Fibroblast of lung (primary cell): ENCODE measurements around the gene PHRF1. TPM values are rescaled to one million over a fixed set of nuclear protein-coding genes. Genes with fewer than 3 reads are reported as not detected.

Source experiments
- DNase-seq, 2 donors: peaks; one replicate each; pipeline versions ENCODE4 v3.0.0 to v3.0.0-alpha.2; 2010; ENCODE audit warnings: low read depth in 2 of 2
- H2AFZ ChIP-seq: 2 replicates; pipeline ENCODE4 v1.5.1; 2012; ENCODE audit warnings: low read length, control low read depth, inconsistent platforms
- H3K27ac ChIP-seq: 2 replicates; pipeline ENCODE4 v1.5.1; 2011; ENCODE audit warnings: low read length, control low read depth; ENCODE audit not compliant: insufficient read depth
- H3K27me3 ChIP-seq: 2 replicates; pipeline ENCODE4 v1.5.1; 2011; ENCODE audit warnings: mild to moderate bottlenecking, low read length; ENCODE audit not compliant: control insufficient read depth, insufficient read depth
- H3K36me3 ChIP-seq: 2 replicates; pipeline ENCODE4 v1.5.1; 2011; ENCODE audit warnings: low read length; ENCODE audit not compliant: control insufficient read depth, insufficient read depth
- H3K4me1 ChIP-seq: 2 replicates; pipeline ENCODE4 v1.5.1; 2011; ENCODE audit warnings: low read length; ENCODE audit not compliant: control insufficient read depth, insufficient read depth; ENCODE audit errors: extremely low read depth
- H3K4me2 ChIP-seq: 2 replicates; pipeline ENCODE4 v1.5.1; 2011; ENCODE audit warnings: low read length, control low read depth; ENCODE audit not compliant: insufficient read depth; ENCODE audit errors: extremely low read depth
- H3K4me3 ChIP-seq, 4 experiments: fragments of 200-600 bp in 1 of 4; sonication (generic) in 1 of 4; replicated peaks in 1 of 4; 2 replicates each; pipeline ENCODE4 v1.5.1; 2011 to 2016; ENCODE audit warnings: low read length in 4 of 4, low read depth in 3 of 4, mild to moderate bottlenecking in 3 of 4, control low read depth in 2 of 4, inconsistent platforms in 1 of 4, mixed read lengths in 1 of 4; ENCODE audit not compliant: insufficient read depth in 1 of 4; ENCODE audit errors: control extremely low read depth in 1 of 4
- H3K79me2 ChIP-seq: 2 replicates; pipeline ENCODE4 v1.5.1; 2012; ENCODE audit warnings: mild to moderate bottlenecking, low read length, inconsistent platforms; ENCODE audit not compliant: control insufficient read depth, insufficient read depth
- H3K9ac ChIP-seq: 2 replicates; pipeline ENCODE4 v1.5.1; 2011; ENCODE audit warnings: mild to moderate bottlenecking, low read length, control low read depth; ENCODE audit not compliant: insufficient read depth
- H3K9me3 ChIP-seq: 2 replicates; pipeline ENCODE4 v1.5.1; 2012; ENCODE audit warnings: low read depth, low read length; ENCODE audit not compliant: control insufficient read depth, insufficient read depth
- H4K20me1 ChIP-seq: 2 replicates; pipeline ENCODE4 v1.5.1; 2011; ENCODE audit warnings: low read length; ENCODE audit not compliant: control insufficient read depth, insufficient read depth; ENCODE audit errors: extremely low read depth
- CTCF ChIP-seq, 2 donors: IDR thresholded peaks in 1 of 2; conservative IDR thresholded peaks in 1 of 2; 1 replicate in 1 of 2; 2 replicates in 1 of 2; pipeline ENCODE4 v1.5.1; 2011 to 2012; ENCODE audit warnings: low read length in 2 of 2, control low read depth in 1 of 2, inconsistent platforms in 1 of 2, low read depth in 1 of 2, mild to moderate bottlenecking in 1 of 2
- EZH2 ChIP-seq: IDR thresholded peaks from 2 replicates; pipeline ENCODE4 v1.5.1; 2012; ENCODE audit warnings: low read length, control low read depth, mild to moderate bottlenecking; ENCODE audit errors: missing control alignments
- polyA plus RNA-seq, 2 donors: library from polyadenylated mRNA; depleted of rRNA in 1 of 2; stranded (reverse) in 1 of 2; unstranded in 1 of 2; fragments of >200 nt; gene quantifications; 2 replicates each; pipeline ENCODE4 v1.2.1, GENCODE V29; 2011 to 2012; ENCODE audit warnings: missing spikeins in 1 of 2
- total RNA-seq: library from RNA; depleted of rRNA; stranded (reverse); fragments of >200 nt; gene quantifications from 2 replicates; pipeline ENCODE4 v1.2.1, GENCODE V29; 2014

PHRF1 gene
- total and polyA plus RNA-seq, 2 donors (not counting 1 experiment from before 2014, with no cell fraction given), result 5.9 to 16.8 TPM

DNA sequence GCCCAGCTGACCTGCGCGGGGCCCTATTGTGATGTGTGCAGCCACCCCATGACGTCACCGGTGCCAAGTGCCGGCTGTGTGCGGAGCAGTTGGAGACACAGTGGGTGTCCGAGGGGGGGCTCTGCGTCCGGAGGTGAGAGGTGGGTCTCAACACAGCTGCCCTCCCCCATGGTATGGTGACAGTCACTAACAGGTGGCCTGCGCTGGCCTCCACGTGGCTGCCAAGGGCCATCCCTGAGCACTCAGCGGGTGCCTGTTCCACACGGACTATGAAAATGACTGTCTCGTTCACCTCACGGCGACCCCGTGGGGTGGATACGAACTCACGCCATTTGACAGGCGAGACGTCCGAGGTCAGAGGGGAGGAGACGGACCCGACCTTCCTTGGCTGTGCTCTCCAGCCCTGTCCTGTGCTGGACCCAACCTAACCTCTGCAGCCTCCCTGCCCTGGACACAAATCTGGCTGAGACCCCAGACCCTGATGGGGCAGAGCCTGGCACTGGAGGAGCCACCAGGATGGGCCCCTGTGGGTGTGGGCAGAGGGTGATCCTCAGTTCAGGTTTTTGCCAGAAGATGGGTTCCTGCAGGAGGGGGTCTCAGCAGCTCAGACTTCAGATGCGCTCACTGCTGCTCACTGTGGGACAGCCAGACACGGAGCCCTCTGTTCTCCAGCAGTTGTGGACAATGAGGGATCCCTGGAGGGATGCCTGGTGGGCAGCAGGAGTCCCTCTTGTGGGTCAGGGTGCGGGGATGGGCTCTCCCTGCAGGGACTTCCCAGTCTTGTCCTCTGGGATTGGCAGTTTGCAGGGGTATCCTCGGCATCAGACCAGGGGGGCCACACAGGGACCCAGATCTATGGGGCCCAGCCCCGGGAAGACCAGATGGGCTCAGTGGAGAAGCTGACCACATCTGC is 47.2 kb upstream of the PHRF1 start:
- Histone ChIP-seq H3K36me3 (peaks cover 15% of the 10 kb centered on the region), H3K79me2 (peaks cover 5% of the 10 kb centered on the region), H3K4me2 (no peak overlapping the region), H3K27me3 (no peaks in the 10 kb centered on the region), H2AFZ (no peak overlapping the region), H3K9me3 (no peaks in the 10 kb centered on the region), H3K4me1 (no peaks in the 10 kb centered on the region), H4K20me1 (no peaks in the 10 kb centered on the region), H3K27ac (no peak overlapping the region), H3K9ac (no peak overlapping the region), H3K4me3 (no peak overlapping the region)
- DNase-seq, result no peak
- TF ChIP-seq EZH2, result no peak
- no peak for TF ChIP-seq CTCF (conservative IDR thresholded peaks at IDR 0.05 in 1 of 2, IDR thresholded peaks at IDR 0.05 in 1 of 2; ENCODE audit: low read depth in 1 of 2, low read length in 2 of 2)

DNA sequence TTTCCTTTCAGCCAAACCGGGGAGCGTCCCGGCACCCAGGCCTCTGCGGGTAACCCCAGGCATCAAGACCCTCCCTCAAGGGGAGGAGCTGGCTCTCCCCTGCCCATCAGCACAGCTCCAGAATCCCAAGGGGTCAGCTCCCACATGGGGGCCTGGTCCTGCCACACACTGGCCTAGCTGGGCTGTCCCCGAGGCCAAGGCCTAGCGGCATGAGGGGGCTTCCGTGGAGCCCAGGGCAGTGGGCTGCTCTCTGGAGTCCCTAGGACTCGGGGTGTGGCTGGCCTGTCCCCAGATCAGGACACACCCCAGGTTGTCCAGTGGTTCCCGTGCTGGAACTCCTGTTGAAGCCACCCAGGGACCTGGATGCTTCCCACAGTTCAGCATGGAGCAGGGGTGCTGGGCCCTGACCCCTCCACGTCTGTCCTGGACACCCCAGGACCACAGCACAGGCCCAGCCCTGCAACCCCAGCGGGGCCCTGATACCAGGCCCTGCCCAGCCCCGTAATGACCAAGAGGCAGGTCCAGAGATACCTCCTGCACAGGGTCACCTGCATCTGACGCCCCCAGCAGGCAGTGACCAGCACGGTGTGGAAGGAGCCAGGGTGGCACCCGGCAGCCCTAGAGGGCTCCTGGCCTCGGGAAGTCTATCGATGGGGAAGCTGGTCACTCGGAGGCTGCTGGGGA is 46.4 kb upstream of the PHRF1 start:
- TF ChIP-seq EZH2 (no peak), CTCF (conservative IDR thresholded peaks at IDR 0.05 in 1 of 2, IDR thresholded peaks at IDR 0.05 in 1 of 2; ENCODE audit: low read depth in 1 of 2, low read length in 2 of 2) (no peak)
- H4K20me1 ChIP-seq, result no peaks in the 10 kb centered on the region
- H3K9ac ChIP-seq, result no peak overlapping the region
- no peaks in the 10 kb centered on the region for H3K27me3 ChIP-seq
- H3K4me3 ChIP-seq, result no peak overlapping the region
- H3K4me1 ChIP-seq, result no peaks in the 10 kb centered on the region
- peaks cover 12% of the 10 kb centered on the region for H3K79me2 ChIP-seq
- DNase-seq, result no peak
- H3K36me3 ChIP-seq, result peaks cover 15% of the 10 kb centered on the region
- no peak overlapping the region for H3K4me2 ChIP-seq
- no peak overlapping the region for H2AFZ ChIP-seq
- H3K27ac ChIP-seq, result no peak overlapping the region
- no peaks in the 10 kb centered on the region for H3K9me3 ChIP-seq
